H1 (cell line): ENCODE measurements around the gene CEP290.

Experiments used
- BCL11A ChIP-seq, 2 experiments: IDR thresholded peaks; one replicate each; pipeline ENCODE4 v1.6.1; 2011; ENCODE audit warnings: low read depth in 2 of 2, low read length in 2 of 2, mild to moderate bottlenecking in 2 of 2
- PHF8 ChIP-seq: fragments of 200-600 bp; sonication (generic); conservative IDR thresholded peaks from 2 replicates; pipeline ENCODE4 v1.7.1; 2012; ENCODE audit warnings: low read depth, mild to moderate bottlenecking, inconsistent platforms, low read length, moderate library complexity
- SP2 ChIP-seq: IDR thresholded peaks from 2 replicates; pipeline ENCODE4 v1.6.1; 2012; ENCODE audit warnings: mild to moderate bottlenecking, low read length, inconsistent platforms
- YY1 ChIP-seq: IDR thresholded peaks from 2 replicates; pipeline ENCODE4 v1.6.1; 2011; ENCODE audit warnings: low read depth, mild to moderate bottlenecking, low read length
- TF ChIP-seq, protein P1 (sequence below), 3 experiments: IDR thresholded peaks; 1 replicate in 2 of 3; 2 replicates in 1 of 3; pipeline versions ENCODE4 v1.5.1 to v1.6.1; 2011; ENCODE audit warnings: low read length in 3 of 3, mild to moderate bottlenecking in 3 of 3, inconsistent platforms in 2 of 3, low read depth in 1 of 3, moderate library complexity in 1 of 3; ENCODE audit not compliant: insufficient read depth in 1 of 3; ENCODE audit errors: control extremely low read depth in 1 of 3
- TF ChIP-seq, protein P2 (sequence below): IDR thresholded peaks from 2 replicates; pipeline ENCODE4 v1.6.1; 2011; ENCODE audit warnings: low read length, improper control_type of control experiment

DNA sequence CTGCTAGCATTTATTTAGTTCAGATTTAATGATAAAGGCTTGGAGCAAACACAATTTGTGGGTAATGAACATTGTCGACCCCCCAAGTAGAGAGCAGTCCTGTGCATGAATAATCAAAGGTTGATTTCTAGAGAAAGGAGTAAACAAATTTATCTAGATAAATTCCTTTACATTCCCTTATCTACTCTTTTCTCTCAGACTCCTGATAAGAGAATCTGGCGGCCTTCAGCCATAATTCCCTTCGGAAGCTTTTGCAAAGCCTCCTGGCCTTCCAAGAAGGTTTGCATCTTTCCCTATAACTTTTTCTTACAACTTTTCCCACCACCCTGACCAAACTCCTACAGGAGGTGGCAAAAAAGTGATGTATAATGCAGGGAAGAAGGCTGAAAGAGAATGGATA, 42.3 kb upstream of the CEP290 start:
- TF ChIP-seq, protein P1, sequence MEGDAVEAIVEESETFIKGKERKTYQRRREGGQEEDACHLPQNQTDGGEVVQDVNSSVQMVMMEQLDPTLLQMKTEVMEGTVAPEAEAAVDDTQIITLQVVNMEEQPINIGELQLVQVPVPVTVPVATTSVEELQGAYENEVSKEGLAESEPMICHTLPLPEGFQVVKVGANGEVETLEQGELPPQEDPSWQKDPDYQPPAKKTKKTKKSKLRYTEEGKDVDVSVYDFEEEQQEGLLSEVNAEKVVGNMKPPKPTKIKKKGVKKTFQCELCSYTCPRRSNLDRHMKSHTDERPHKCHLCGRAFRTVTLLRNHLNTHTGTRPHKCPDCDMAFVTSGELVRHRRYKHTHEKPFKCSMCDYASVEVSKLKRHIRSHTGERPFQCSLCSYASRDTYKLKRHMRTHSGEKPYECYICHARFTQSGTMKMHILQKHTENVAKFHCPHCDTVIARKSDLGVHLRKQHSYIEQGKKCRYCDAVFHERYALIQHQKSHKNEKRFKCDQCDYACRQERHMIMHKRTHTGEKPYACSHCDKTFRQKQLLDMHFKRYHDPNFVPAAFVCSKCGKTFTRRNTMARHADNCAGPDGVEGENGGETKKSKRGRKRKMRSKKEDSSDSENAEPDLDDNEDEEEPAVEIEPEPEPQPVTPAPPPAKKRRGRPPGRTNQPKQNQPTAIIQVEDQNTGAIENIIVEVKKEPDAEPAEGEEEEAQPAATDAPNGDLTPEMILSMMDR (IDR thresholded peaks at IDR 0.05; ENCODE audit: control extremely low read depth in 1 of 3, insufficient read depth in 1 of 3, low read depth in 1 of 3, low read length in 3 of 3) = no peak
- no peak for TF ChIP-seq YY1
- TF ChIP-seq, protein P2, sequence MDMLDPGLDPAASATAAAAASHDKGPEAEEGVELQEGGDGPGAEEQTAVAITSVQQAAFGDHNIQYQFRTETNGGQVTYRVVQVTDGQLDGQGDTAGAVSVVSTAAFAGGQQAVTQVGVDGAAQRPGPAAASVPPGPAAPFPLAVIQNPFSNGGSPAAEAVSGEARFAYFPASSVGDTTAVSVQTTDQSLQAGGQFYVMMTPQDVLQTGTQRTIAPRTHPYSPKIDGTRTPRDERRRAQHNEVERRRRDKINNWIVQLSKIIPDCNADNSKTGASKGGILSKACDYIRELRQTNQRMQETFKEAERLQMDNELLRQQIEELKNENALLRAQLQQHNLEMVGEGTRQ = no peak
- no peak for TF ChIP-seq PHF8
- no peak for TF ChIP-seq BCL11A (IDR thresholded peaks at IDR 0.05; ENCODE audit: low read depth in 2 of 2, low read length in 2 of 2)
- TF ChIP-seq SP2 = no peak
